GF-D8 (cell line): ENCODE results near the gene CARM1.
A peak's percentile ranks its signal among the peaks of the same experiment; 100 is the strongest.
"Not testable (repeated sequence)": the region's sequence is repeated elsewhere in the genome, so short reads cannot be mapped to it uniquely, and the experiment has no call there.

Experiments
- DNase-seq: peaks from one replicate; lab custom pipeline; 2025; lab: John Stamatoyannopoulos, UW

CARM1 gene

DNA sequence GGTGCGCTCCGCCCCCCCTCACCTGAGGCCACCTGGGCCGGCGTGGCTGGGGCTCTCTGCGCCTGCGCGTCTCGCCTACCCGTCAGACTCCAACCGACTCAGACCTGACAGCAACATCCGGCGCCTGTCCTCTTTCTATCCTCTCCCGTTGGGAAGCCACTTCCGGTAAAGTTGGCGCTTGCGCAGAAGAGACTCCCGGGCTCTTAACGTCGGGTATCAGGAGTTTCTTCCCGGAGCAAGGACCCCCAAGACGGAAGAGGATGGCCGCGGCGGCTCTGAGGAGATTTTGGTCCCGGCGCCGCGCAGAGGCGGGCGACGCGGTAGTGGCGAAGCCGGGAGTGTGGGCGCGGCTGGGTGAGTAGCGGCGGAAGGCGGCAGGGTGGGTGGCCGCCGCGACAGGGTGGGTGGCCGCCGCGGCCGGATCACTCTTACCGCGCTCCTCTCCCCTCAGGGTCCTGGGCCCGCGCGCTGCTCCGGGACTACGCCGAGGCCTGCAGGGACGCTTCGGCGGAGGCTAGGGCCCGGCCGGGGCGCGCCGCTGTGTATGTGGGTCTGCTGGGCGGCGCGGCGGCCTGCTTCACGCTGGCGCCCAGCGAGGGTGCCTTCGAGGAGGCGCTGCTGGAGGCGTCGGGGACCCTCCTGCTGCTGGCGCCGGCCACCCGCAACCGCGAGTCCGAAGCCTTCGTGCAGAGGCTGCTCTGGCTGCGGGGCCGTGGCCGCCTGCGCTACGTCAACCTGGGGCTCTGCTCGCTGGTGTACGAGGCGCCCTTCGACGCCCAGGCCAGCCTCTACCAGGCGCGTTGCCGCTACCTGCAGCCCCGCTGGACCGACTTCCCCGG lies 57.4 kb downstream of the CARM1 start, which contains the start of the genes TIMM29 and YIPF2:
Gene TIMM29, plus strand, starts transcription at position 249 of the 839 bp plus-strand sequence. Its CDS starts 12 bp downstream, at position 261.
Gene YIPF2, minus strand, starts transcription at position 77 of the 839 bp plus-strand sequence. CDS start 229 bp downstream, outside the sequence.
- peak; percentile 92 for DNase-seq

DNA sequence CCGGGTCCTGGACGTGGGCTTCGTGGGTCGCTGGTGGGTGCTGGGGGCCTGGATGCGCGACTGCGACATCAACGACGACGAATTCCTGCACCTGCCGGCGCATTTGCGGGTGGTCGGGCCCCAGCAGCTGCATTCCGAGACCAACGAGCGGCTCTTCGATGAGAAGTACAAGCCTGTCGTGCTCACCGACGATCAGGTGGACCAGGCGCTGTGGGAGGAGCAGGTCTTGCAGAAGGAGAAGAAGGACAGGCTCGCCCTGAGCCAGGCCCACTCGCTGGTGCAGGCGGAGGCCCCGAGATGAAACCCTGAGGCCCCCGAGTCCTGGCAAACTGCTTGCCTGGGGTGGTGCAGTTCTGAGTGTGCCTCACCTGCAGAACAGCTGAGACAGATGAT lies 58.0 kb downstream of the CARM1 start:
- no peak for DNase-seq

DNA sequence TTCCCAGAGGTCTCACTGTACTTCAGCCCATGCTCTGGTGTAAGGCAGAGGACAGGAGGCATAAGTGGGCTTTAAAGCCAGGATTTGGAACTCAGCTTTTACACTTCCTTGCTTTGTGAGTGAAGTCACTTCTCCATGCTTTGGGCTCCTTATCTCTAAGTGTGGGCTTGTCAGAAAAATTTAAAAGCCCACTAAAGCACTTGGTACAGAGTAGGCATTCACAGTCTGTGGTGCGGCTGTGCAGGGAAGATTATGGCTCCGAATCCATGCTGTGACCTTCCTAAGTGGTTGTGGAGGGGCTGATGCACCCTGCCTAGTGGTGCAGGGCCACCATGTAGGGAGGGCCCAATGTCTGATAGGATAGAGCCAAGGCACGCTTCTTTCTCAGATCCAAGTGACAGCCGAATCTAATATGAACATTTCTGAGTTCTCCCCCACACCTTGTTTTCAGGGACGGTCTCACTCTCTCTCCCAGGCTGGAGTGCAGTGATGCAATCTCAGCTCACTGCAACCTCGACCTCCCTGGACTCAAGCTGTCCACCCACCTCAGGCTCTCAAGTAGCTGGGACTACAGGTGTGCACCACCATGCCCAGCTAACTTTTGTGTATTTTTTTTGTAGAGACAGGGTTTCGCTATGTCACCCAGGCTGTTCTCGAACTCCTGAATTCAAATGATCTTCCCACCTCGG lies 64.2 kb downstream of the CARM1 start:
- no peak for DNase-seq

DNA sequence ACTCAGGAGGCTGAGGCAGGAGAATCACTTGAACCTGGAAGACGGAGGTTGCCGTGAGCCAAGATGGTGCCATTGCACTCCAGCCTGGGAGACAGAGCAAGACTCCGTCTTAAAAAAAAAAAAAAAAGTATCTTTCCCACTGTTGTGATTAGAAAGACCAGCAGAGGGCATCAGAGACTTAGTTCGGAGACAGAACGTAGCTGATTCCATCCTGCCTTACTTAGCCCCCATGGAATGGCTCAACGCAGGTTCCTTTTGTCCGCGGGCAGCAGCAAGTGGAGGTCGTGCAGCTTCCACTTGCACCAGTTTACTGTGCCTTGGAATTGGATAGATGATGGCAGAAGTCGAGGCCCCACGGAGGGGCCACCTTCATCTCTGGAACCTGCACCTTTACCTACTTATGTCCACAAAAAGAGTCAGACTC lies 65.3 kb downstream of the CARM1 start:
- peak; percentile 45 for DNase-seq

DNA sequence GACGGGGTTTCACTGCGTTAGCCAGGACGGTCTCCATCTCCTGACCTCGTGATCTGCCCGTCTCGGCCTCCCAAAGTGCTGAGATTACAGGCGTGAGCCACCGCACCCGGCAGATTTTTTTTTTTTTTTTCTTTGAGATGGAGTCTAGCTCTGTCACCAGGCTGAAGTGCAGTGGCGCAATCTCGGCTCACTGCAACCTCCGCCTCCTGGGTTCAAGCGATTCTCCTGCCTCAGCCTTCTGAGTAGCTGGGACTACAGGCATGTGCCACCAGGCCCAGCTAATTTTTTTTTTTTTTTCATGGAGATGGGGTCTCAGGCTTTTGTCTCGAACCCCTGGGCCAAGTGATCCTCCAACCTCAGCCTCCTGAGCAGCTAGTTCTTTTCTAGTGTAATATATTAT lies 70.3 kb downstream of the CARM1 start:
- not testable (repeated sequence) for DNase-seq

DNA sequence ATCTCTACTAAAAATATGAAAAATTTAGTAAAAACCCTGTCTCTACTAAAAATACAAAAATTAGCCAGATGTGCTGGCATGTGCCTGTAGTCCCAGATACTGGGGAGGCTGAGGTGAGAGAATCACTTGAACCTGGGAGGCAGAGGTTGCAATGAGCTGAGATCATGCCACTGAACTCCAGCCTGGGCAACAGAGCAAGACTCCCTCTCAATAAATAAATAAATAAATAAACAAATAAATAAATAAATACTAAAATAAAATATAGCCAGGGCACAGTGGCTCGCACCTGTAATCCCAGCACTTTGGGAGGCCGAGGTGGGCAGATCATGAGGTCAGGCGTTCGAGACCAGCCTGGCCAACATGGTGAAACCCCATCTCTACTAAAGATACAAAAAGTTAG lies 72.1 kb downstream of the CARM1 start:
- not testable (repeated sequence) for DNase-seq

DNA sequence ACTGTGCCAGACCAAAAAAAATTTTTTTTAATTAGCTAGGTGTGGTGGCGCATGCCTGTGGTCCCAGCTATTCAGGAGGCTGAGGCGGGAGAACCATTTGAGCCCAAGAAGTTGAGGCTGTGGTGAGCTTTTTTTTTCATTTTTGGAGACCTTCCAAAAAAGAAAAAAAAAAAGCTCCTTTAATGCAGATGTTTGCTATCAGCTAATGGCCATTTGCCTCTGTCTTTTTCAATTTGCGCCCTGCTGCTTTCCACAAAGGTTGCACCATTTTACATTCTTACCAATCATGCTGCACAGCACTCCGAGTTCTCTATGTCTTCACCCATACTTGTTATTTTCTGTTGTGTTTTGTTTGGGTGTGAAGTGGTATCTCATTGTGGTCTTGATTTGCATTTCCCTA lies 73.9 kb downstream of the CARM1 start:
- DNase-seq = no peak

DNA sequence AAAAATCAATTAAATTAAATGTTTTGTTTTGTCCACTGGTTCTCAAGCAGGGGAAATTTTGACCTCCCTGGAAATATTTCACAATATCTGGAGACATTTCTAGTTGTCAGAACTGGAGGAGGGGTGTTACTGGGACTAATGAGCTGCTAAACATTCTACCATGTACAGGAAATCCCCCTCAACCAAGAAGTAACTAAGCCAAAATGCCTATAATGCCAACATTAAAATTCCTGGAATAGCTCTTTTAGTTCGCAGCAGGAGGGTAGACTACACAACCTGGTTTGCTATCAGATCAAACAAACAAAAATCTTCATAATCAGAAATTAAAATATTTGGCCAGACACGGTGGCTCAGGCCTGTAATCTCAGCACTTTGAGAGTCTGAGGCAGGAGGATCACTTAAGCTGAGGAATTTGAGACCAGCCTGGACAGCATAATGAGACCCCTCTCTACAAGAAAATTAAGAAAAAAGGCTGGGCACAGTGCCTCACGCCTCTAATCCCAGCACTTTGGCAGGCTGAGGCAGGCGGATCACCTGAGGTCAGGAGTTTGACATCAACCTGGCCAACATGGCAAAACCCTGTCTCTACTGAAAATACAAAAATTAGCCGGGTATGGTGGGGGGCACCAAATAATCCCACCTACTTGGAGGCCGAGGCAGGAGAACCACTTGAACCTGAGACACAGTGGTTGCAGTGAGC lies 75.8 kb downstream of the CARM1 start:
- DNase-seq = no peak

DNA sequence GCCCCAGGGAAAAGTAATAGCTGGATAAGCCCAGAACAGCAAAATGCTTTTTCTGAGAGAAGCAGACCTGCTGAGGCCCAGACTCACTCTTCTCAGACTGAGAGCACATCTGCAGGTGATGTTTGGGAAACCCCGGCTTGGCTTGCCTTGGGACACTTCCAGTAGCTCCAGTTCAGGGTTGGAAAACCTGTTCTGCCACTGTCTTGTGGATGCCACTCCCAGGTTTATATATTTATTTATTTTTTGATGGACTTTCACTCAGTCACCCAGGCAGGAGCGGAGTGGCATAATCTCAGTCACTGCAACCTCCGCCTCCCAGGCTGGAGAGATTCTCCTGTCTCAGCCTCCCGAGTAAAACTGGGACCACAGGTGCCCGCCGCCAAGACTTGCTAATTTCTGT lies 81.5 kb downstream of the CARM1 start:
- no peak for DNase-seq

DNA sequence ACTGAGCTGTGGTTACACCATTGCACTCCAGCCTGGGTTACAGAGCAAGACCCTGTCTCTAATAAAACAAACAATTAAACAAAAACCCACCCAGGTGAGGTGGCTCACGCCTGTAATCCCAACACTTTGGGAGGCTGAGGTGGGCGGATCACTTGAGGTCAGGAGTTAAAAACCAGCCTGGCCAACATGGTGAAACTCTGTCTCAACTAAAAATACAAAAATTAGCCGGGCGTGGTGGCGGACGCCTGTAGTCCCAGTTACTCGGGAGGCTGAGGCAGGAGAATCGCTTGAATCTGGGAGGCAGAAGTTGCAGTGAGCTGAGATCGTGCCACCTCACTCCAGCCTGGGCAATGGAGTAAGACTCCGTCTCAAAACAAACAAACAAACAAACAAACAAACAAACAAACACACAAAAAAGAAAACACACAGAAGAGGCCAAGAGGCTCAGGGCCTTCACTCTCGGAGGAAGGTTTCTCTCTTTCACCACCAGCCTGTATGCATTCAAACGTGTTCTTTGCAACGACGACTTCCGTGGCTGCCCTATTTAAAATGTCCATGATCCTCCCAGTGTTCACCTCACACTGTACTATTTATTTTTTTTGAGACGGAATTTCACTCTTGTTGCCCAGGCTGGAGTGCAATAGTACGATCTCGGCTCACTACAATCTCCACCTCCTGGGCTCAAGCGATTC lies 88.1 kb downstream of the CARM1 start:
- DNase-seq = not testable (repeated sequence)

DNA sequence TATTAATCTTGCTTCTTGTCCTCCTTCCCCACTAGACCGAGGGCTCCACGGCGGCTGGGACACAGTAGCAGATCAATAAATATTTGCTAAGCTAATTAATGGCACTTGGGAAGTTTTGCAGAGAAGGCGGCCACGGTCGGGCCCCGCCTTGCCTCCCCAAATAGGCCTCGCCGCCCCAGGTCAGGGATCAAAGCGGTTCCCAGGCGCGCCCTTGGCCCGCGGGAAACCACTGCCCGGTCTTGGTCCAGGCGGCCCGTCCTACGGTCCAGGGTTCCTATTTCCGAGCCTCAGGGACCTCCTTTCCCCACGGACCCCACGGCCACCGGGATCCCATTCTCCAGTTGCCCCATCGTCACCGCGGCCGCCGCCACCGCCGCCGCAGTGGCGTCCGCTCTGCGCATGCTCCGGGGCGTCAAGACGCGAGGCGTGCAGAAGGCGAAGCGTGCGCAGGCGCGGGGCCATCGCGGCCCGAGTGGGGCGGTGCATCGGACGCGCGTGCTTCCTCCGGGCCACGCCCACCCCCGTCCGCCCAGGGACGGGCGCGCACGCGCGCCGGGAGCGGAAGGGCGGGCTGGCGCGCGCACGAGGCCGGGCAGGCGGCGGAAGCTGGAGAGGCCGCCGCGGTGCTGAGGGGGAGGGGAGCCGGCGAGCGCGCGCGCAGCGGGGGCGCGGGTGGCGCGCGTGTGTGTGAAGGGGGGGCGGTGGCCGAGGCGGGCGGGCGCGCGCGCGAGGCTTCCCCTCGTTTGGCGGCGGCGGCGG lies 89.1 kb downstream of the CARM1 start, which contains the start of gene SMARCA4:
Gene SMARCA4, plus strand, starts transcription at position 717 of the 759 bp plus-strand sequence. CDS start 23,122 bp downstream, outside the sequence.
- peak; percentile 88 for DNase-seq

DNA sequence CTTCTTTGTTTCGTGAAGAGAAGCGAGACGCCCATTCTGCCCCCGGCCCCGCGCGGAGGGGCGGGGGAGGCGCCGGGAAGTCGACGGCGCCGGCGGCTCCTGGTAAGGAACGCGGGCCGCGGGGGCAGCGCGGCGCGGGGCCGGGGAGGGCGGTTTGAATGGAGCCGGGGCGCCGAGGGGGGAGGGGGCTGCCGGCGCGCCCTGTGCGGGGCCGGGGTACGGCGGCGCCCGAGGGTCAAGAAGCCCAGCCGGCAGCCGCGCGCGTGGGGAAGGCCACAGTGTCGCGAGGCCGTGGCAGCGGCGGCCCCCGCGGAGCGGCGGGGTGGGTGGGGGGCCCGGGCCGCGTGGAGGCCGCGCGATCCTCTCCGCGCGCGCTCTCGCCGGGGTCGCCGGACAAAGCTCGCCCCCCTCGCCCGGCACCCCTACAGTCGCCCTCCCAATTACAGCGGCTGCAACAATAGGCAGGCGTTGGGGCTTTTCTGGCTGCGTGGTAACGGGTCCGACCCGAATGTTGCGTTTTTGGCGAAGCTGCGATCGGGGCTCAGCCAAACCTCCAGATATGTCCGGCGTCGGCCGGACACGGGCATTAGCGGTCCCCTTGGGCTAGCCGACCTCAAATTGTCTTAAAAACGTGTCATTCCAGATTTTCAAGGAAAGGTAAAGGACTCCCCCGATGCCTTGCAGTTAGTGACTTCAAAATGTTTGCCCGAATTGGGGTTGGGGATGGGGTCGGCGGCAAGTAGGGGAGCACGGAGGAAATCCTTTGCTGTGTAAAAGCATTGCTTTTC lies 89.9 kb downstream of the CARM1 start:
- no peak for DNase-seq

DNA sequence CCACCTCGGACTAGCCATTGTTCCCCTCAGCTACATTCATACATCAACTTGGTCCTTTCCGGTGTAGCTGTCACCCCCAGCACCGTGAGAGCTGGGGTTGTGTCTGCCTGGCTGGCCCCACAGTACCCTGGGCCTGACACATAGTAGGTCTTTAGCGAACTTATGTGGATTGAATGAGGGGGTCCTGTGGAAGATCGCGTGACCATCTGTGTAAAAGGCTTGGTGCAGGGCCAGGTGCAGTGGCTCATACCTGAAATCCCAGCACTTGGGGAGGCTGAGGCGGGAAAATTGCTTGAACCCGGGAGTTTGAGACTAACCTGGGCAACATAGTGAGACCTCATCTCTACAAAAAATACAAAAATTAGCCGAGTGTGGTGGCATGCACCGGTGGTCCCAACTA lies 91.5 kb downstream of the CARM1 start:
- no peak for DNase-seq

DNA sequence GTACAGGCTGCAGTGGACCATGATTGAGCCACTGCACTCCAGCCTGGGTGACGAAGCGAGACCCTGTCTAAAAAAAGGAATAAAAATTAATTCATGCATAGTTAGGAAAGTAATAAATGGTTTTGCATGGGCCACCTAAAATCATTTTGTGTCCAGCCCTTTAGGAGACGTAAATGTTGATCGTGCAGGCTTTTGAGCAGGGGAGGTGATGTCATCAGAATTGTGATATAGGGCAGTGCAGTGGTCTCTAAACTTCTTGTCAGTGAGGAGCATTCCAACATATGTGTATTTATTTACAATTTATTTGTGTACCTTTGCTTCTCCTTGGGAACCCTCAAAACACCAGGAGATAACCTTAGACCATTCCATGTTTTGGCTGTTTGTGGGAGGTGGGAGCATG lies 92.5 kb downstream of the CARM1 start:
- no peak for DNase-seq

DNA sequence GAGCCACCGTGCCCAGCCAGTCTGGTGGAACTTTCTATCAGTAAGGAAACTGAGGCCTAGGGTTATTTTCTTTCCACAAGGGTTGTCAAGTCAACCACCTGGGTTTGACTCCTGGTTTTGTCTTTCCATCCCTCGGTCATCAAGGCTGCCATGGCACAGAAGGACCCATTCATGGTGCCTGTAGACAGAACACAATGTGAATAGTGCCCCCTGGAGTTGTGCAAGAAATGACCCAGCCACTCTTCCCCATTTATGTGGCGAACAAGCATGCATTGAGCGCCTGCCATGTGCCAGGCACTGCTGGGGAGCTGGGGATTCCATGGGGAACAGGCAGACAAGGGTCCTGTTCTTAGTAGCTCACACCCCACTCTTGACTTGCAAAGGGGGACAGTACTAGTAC lies 93.5 kb downstream of the CARM1 start:
- DNase-seq = no peak

DNA sequence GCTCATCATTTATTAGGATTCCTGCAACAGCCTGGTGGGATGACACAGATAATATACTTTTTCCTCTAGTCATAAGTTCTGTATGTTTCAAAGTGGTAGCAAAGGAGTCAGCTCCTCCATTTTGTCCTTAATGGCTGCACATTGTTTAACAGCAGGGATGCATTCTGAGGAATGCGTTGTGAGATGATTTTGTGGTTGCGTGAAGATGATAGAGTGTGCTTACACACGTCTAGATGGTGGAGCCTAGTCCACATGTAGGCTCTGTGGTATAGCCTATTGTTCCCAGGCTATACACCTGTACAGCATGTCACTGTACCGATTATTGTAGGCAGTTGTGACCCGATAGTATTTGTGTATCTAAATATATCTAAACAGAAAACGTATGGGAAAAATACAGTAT lies 94.0 kb downstream of the CARM1 start:
- DNase-seq = no peak

DNA sequence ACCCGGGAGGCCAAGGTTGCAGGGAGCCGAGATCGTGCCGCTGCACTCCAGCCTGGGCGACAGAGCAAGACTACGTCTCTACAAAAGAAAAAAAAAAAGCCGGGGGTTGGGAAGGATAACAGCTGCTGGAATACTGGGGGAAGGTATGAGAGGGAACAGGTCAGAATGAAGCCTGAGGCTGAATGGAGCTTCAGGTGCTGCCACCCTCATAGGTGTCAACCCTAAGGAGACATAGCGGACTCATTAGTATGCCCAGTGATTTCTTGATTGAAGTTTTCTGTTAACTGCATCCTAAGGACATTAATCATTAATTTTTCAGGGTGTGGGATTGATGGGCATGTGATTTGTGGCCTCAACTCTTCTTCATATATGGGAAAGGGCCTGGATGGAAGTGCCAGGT lies 95.5 kb downstream of the CARM1 start:
- DNase-seq = no peak

DNA sequence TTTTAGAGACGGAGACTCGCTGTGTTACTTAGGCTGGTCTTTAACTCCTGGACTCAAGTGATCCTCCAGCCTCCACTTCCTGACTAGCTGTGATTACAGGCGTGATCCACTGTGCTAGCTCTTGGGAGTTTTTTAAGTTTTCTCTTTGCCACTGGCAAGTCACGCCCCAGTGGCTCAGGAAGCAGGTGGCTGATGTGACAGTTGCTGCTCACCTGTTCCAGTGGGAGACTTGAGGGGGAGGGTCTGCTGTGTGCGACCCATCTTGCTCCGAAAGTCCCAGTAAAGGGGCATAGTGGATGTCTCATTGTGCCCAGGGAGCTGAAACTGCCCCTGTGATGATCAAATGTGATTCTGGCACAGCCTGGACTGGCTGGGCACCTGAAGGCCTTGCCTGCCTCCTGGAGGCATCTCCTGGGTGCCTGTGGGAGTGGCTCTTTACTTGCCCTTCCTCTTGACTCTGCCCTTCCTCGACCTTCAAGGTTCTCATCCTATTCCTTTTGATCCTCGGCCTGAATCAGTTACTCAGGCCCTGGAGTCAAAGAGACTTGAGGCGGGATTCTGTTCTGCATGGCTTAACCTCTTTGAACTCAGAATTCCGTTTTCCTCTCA lies 97.3 kb downstream of the CARM1 start:
- no peak for DNase-seq

DNA sequence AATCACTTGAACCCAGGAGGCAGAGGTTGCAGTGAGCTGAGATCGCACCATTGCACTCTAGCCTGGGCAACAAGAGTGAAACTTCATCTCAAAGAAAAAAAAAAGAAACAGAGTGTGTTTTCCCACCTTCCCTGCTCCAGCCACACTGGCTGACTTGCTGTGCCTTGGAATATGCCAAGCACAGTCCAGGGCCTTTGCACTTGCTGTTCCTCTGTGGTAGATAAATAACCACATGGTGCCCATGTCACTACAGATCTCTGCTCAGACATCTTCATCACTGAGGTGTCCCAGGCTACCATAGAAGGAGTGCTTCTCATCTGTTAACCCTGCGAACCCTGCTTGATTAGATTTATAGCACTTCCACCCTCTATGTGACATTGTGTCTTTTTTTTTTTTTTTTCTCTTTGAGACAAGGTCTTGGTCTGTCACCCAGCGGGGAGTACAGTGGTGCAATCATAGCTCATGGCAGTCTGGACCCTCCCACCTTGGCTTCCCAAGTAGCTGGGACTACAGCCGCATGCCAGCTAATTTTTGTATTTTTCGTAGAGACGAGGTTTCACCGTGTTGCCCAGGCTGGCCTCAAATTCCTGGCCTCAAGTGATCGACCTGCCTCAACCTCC lies 99.9 kb downstream of the CARM1 start:
- DNase-seq = no peak
